K562 (cell line): ENCODE data around the gene FGGY. TPM values are rescaled to one million over a fixed set of nuclear protein-coding genes. Genes with fewer than 3 reads are reported as not detected.
A peak's percentile ranks its signal among the peaks of the same experiment; 100 is the strongest.

Experiments
- ATAC-seq: fragments of 200-7000 bp; cut with Tn5 transposase; 3 replicates; pipeline ENCODE4 v1.9.1; 2020; ENCODE audit warnings: moderate library complexity
- BruUV-seq: library from RNA; stranded (reverse); fragments of 400-500 nt; replicated peaks from 2 replicates; lab custom pipeline; 2021; lab: Mats Ljungman, UMichigan
- CTCF ChIA-PET: fragments of 300-600 bp; formaldehyde crosslinking; extraction: SDS; loops from one replicate; lab custom pipeline; 2021; ENCODE audit warnings: low intra/inter-chr PET ratio; lab: Yijun Ruan, JAX
- POLR2A ChIA-PET: fragments of 300-600, 350-650 bp; sonication (Branson Sonifier 250); formaldehyde crosslinking; extraction: SDS; loops from one replicate; lab custom pipeline; 2021; ENCODE audit warnings: antibody characterized with exemption, inconsistent platforms; lab: Yijun Ruan, JAX
- DNase-seq, 4 experiments: peaks; one replicate each; pipeline versions ENCODE4 v3.0.0 to v3.0.0-alpha.2; 2011 to 2018; ENCODE audit warnings: low spot score in 3 of 4, mixed read lengths in 3 of 4; ENCODE audit errors: extremely low read depth in 1 of 4
- FAIRE-seq: peaks from 2 replicates; lab custom pipeline; 2011; peaks lifted over from hg19 to GRCh38; lab: Jason Lieb, UNC
- H2AFZ ChIP-seq: 2 replicates; pipeline ENCODE4 v1.6.0; 2011; ENCODE audit warnings: low read depth, low read length, control low read depth, inconsistent platforms
- H3K27ac ChIP-seq: fragments of 200-600 bp; 3 replicates; pipeline ENCODE4 v1.8.0; 2011; ENCODE audit warnings: low read depth, mild to moderate bottlenecking, control low read depth, inconsistent platforms, low read length, moderate library complexity, mixed read lengths; ENCODE audit errors: extremely low read depth
- H3K27me3 ChIP-seq, 2 experiments: fragments of 300-600 bp in 1 of 2; 2 replicates in 1 of 2; 3 replicates in 1 of 2; pipeline versions ENCODE4 v1.6.0 to v1.8.0; 2011; ENCODE audit warnings: inconsistent platforms in 2 of 2, low read length in 2 of 2, mild to moderate bottlenecking in 1 of 2, mixed read lengths in 1 of 2, moderate library complexity in 1 of 2; ENCODE audit not compliant: control insufficient read depth in 2 of 2, insufficient read depth in 2 of 2
- H3K36me3 ChIP-seq: fragments of 300-600 bp; 3 replicates; pipeline ENCODE4 v1.8.0; 2011; ENCODE audit warnings: mild to moderate bottlenecking, low read length, inconsistent platforms; ENCODE audit not compliant: control insufficient read depth, insufficient read depth
- H3K4me1 ChIP-seq, 2 experiments: fragments of 200-600 bp in 1 of 2; replicated peaks in 1 of 2; 2 replicates in 1 of 2; 3 replicates in 1 of 2; pipeline versions ENCODE4 v1.5.1 to v1.8.0; 2011; ENCODE audit warnings: inconsistent platforms in 2 of 2, low read length in 2 of 2, mild to moderate bottlenecking in 1 of 2, mixed read lengths in 1 of 2, moderate library complexity in 1 of 2; ENCODE audit not compliant: control insufficient read depth in 2 of 2, insufficient read depth in 2 of 2
- H3K4me2 ChIP-seq: 2 replicates; pipeline ENCODE4 v1.6.1; 2011; ENCODE audit warnings: low read length, control low read depth, inconsistent platforms, mixed read lengths; ENCODE audit not compliant: insufficient read depth
- H3K4me3 ChIP-seq: fragments of 200-600 bp; sonication (generic), shearing (Covaris generic); 2 replicates; pipeline ENCODE4 v1.5.1; 2016; ENCODE audit warnings: control low read depth, inconsistent platforms
- H3K79me2 ChIP-seq: fragments of 200-600 bp; 3 replicates; pipeline ENCODE4 v1.8.0; 2011; ENCODE audit warnings: low read length, inconsistent platforms; ENCODE audit not compliant: control insufficient read depth, insufficient read depth
- H3K9ac ChIP-seq, 2 experiments: 2 replicates each; pipeline versions ENCODE4 v1.6.0 to v1.6.1; 2011; ENCODE audit warnings: low read depth in 2 of 2, low read length in 2 of 2, control low read depth in 1 of 2, inconsistent platforms in 1 of 2, mild to moderate bottlenecking in 1 of 2, mixed read lengths in 1 of 2; ENCODE audit not compliant: insufficient read depth in 1 of 2
- H3K9me1 ChIP-seq: one replicate; pipeline ENCODE4 v1.6.0; 2011; ENCODE audit warnings: inconsistent platforms, mild to moderate bottlenecking, low read length, moderate library complexity; ENCODE audit not compliant: control insufficient read depth, insufficient read depth
- H3K9me3 ChIP-seq: replicated peaks from 2 replicates; pipeline ENCODE4 v1.5.1; 2011; ENCODE audit warnings: low read depth, low read length, inconsistent platforms; ENCODE audit not compliant: control insufficient read depth, insufficient read depth
- H4K20me1 ChIP-seq: replicated peaks from 2 replicates; pipeline ENCODE4 v1.6.1; 2011; ENCODE audit warnings: low read length, inconsistent platforms, mixed read lengths; ENCODE audit not compliant: control insufficient read depth, insufficient read depth
- ARID1B ChIP-seq: fragments of 450-650 bp; IDR thresholded peaks from 2 replicates; pipeline ENCODE4 v1.6.1; 2016; ENCODE audit warnings: antibody characterized with exemption, mild to moderate bottlenecking, inconsistent platforms
- DACH1 ChIP-seq: fragments of 450-650 bp; IDR thresholded peaks from 2 replicates; pipeline ENCODE4 v1.6.1; 2018; ENCODE audit not compliant: partially characterized antibody
- FOXA3 ChIP-seq, 2 experiments: fragments of 450-650 bp in 1 of 2; sonication (generic) in 1 of 2; formaldehyde crosslinking; IDR thresholded peaks in 1 of 2; conservative IDR thresholded peaks in 1 of 2; 2 replicates each; pipeline versions ENCODE4 v1.4.0 to v1.8.0; 2020 to 2022; ENCODE audit warnings: mild to moderate bottlenecking in 2 of 2, missing genetic modification reagents in 1 of 2
- FOXP1 ChIP-seq: sonication (generic); formaldehyde crosslinking; IDR thresholded peaks from 2 replicates; pipeline ENCODE4 v1.8.0; 2022; ENCODE audit warnings: mild to moderate bottlenecking, missing genetic modification reagents
- LEF1 ChIP-seq: fragments of 450-650 bp; IDR thresholded peaks from 2 replicates; pipeline ENCODE4 v1.6.1; 2016; ENCODE audit warnings: mild to moderate bottlenecking
- NCOR1 ChIP-seq: fragments of 450-650 bp; IDR thresholded peaks from 2 replicates; pipeline ENCODE4 v1.6.1; 2016; ENCODE audit warnings: mild to moderate bottlenecking, moderate library complexity
- POLR3A ChIP-seq: IDR thresholded peaks from 2 replicates; pipeline ENCODE4 v1.6.1; 2011; ENCODE audit warnings: borderline replicate concordance, mild to moderate bottlenecking, moderate library complexity; ENCODE audit not compliant: insufficient read length, insufficient read depth; ENCODE audit errors: extremely low read depth
- RCOR1 ChIP-seq, 2 experiments: IDR thresholded peaks; 2 replicates each; pipeline ENCODE4 v1.6.1; 2012; ENCODE audit warnings: low read depth in 2 of 2, low read length in 2 of 2, borderline replicate concordance in 1 of 2, improper control_type of control experiment in 1 of 2
- SMARCC2 ChIP-seq: fragments of 450-650 bp; IDR thresholded peaks from 2 replicates; pipeline ENCODE4 v1.6.1; 2017; ENCODE audit warnings: antibody characterized with exemption, moderate library complexity, mild to moderate bottlenecking, low read depth
- SOX6 ChIP-seq: fragments of 450-650 bp; IDR thresholded peaks from 2 replicates; pipeline ENCODE4 v1.6.1; 2014; ENCODE audit warnings: mild to moderate bottlenecking
- TCF3 ChIP-seq: sonication (generic); formaldehyde crosslinking; IDR thresholded peaks from 2 replicates; pipeline ENCODE4 v1.4.0; 2020; ENCODE audit warnings: mild to moderate bottlenecking, missing genetic modification reagents
- TEAD1 ChIP-seq, 2 experiments: fragments of 450-650 bp in 1 of 2; sonication (generic) in 1 of 2; formaldehyde crosslinking; IDR thresholded peaks; 2 replicates each; pipeline versions ENCODE4 v1.4.0 to v1.8.0; 2020 to 2022; ENCODE audit warnings: mild to moderate bottlenecking in 2 of 2, missing genetic modification reagents in 1 of 2
- UBTF ChIP-seq, 2 experiments: IDR thresholded peaks; 2 replicates each; pipeline ENCODE4 v1.6.1; 2012; ENCODE audit warnings: improper control_type of control experiment in 2 of 2, low read depth in 2 of 2, low read length in 2 of 2, borderline replicate concordance in 1 of 2
- ZNF431 ChIP-seq: sonication (generic); formaldehyde crosslinking; IDR thresholded peaks from 2 replicates; pipeline ENCODE4 v1.8.0; 2022; ENCODE audit warnings: mild to moderate bottlenecking, missing genetic modification reagents
- ZNF445 ChIP-seq: fragments of 250-450 bp; sonication (Bioruptor Pico); IDR thresholded peaks from 2 replicates; pipeline ENCODE4 v1.4.0; 2020; ENCODE audit warnings: low read depth, mild to moderate bottlenecking, moderate library complexity
- WGBS: fragments of 100-300 bp; shearing (Covaris generic); methylation state at CpG from one replicate; pipeline ENCODE4 v1.1.6; 2016; ENCODE audit warnings: low coverage, mixed read lengths; ENCODE audit not compliant: insufficient coverage; ENCODE audit errors: missing lambda C conversion rate; 5-methylcytosine and 5-hydroxymethylcytosine counted together
- in situ Hi-C: fragments of 300-500 bp; cut with MboI; formaldehyde crosslinking; loops from 4 replicates; pipeline ENCODE4 v1.15.0; 2018; ENCODE audit warnings: inconsistent platforms, mixed read lengths
- intact Hi-C: fragments of 100-400 bp; cut with micrococcal nuclease; formaldehyde crosslinking; loops from 2 replicates; pipeline ENCODE4 v1.14.2; 2022
- polyA plus RNA-seq, 8 experiments: library from polyadenylated mRNA; depleted of rRNA in 4 of 8; stranded (reverse) in 5 of 8; unstranded in 3 of 8; fragments of >200 nt; fragmentation: Nextera tagmentation in 2 of 8; fragmentation: Illumina TruSeq in 1 of 8; extraction: Ambion mirVana in 2 of 8; extraction: Trizol in 1 of 8; gene quantifications; 2 replicates each; pipeline versions ENCODE4 v1.2.1 to v1.2.3, GENCODE V29; 2011 to 2014; ENCODE audit warnings: inconsistent platforms in 1 of 8, missing spikeins in 1 of 8
- total RNA-seq, 7 experiments: library from RNA; depleted of rRNA in 6 of 7; stranded (reverse); fragments of >200 nt in 6 of 7; fragmentation: Illumina TruSeq in 2 of 7; extraction: Trizol in 2 of 7; gene quantifications; 2 replicates each; pipeline versions ENCODE4 v1.2.1 to v1.2.3, GENCODE V29; 2011 to 2021; ENCODE audit warnings: low replicate concordance in 1 of 7
- TF ChIP-seq, protein P1 (sequence below): sonication (generic); formaldehyde crosslinking; IDR thresholded peaks from 2 replicates; pipeline ENCODE4 v1.8.0; 2022; ENCODE audit warnings: mild to moderate bottlenecking, missing genetic modification reagents

FGGY gene
- total and polyA plus RNA-seq, 9 of the 15 experiments (the other 6 are each of a cell fraction or from before 2014, with no cell fraction given), result 9.7 to 19.2 (median 12.6) TPM

DNA sequence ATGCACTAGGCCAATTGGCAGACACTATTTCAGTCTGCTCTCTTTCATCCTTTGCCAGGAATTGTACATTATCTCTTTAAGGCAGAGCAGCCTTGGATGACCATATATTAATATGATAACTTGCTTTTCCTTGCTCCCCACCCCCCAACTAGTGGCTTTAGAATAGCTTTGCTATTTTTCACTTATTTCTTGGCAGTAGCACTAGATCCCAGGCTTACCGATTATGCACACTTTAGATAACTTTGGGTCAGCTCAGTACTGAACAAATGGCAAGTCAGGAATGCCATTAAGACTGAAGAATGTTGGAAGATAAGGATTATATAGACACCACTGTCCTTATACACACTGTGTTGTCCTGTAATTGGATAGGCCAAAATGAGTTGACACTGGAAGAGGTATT is 146.4 kb downstream of the FGGY start:
- FAIRE-seq (no peak), ATAC-seq (no peak), DNase-seq (peak in 1 of 4 experiments; percentile 13)
- Histone ChIP-seq H3K4me3 (no peak overlapping the region), H3K4me1 (peaks cover 0 to 8% of the 10 kb centered on the region in 2 experiments; a peak in 1 of 5 replicates), H3K79me2 (no peaks in the 10 kb centered on the region), H3K9ac (no peak overlapping the region), H3K9me3 (no peaks in the 10 kb centered on the region), H3K27ac (no peak overlapping the region), H3K4me2 (no peak overlapping the region), H3K27me3 (no peaks in the 10 kb centered on the region), H4K20me1 (no peaks in the 10 kb centered on the region), H3K9me1 (no peaks in the 10 kb centered on the region), H2AFZ (no peak overlapping the region), H3K36me3 (no peaks in the 10 kb centered on the region)
- 0% methylated on average over 1 of the region's 1 CpG for WGBS
- peak; percentile 43; the same call in 1 of the 2 replicates for TF ChIP-seq TCF3
- 0 out of 2 replicates have a peak, but pooled peaks have one; percentile 21 for TF ChIP-seq LEF1
- TF ChIP-seq ARID1B, result peak; percentile 31; the same call in 1 of the 2 replicates
- no peak for TF ChIP-seq FOXP1 (CRISPR knock-in tag)
- no peak for TF ChIP-seq DACH1
- no peak for TF ChIP-seq FOXA3 (CRISPR knock-in tag; conservative IDR thresholded peaks at IDR 0.05 in 1 of 2, IDR thresholded peaks at IDR 0.05 in 1 of 2)
- no peak for TF ChIP-seq ZNF431
- 0 out of 4 replicates have a peak, but pooled peaks of 1 of the 2 experiments have one; percentile 2 for TF ChIP-seq RCOR1 (IDR thresholded peaks at IDR 0.05; ENCODE audit: borderline replicate concordance in 1 of 2, low read depth in 2 of 2, low read length in 2 of 2)
- no peak for TF ChIP-seq UBTF (IDR thresholded peaks at IDR 0.05; ENCODE audit: borderline replicate concordance in 1 of 2, low read depth in 2 of 2, low read length in 2 of 2)
- TF ChIP-seq, protein P1, sequence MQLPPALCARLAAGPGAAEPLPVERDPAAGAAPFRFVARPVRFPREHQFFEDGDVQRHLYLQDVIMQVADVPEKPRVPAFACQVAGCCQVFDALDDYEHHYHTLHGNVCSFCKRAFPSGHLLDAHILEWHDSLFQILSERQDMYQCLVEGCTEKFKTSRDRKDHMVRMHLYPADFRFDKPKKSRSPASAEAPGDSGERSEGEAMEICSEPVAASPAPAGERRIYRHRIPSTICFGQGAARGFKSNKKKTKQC, result no peak
- no peak for TF ChIP-seq TEAD1 (CRISPR knock-in tag; IDR thresholded peaks at IDR 0.05)
- no peak for TF ChIP-seq POLR3A
- TF ChIP-seq SOX6, result peak; percentile 21; the same call in 1 of the 2 replicates
- TF ChIP-seq NCOR1, result peak; percentile 9; the same call in 1 of the 2 replicates
- no peak for TF ChIP-seq SMARCC2
- TF ChIP-seq ZNF445 (CRISPR knock-in tag), result no peak
- BruUV-seq, result no TSS peak
- intact Hi-C loops (no loop called here), in situ Hi-C loops (no loop called here)
- CTCF ChIA-PET, result no interaction called here
- POLR2A ChIA-PET, result interaction anchor here (0.7 kb wide), 1 partner anchor 355 kb away, joined by 3 read pairs; no protein-coding TSS in a partner anchor
